ENCODE data around the gene SSU72.

Gene SSU72

GRCh38 chr1:1582585-1583346, 8.1 kb upstream of the SSU72 start:
- no peak for TF ChIP-seq CTCF (conservative IDR thresholded peaks at IDR 0.05; ENCODE audit: low read depth, low read length)
- no peak overlapping the region for H3K4me3 ChIP-seq (IDR thresholded peaks at IDR 0.05; ENCODE audit: insufficient read depth, low read depth, low read length)
- peaks cover 91% of the 10 kb centered on the region for H3K27me3 ChIP-seq (ENCODE audit: insufficient read depth, low read depth)
- H3K79me2 ChIP-seq (ENCODE audit: insufficient read depth, low read depth), result no peaks in the 10 kb centered on the region
- H3K27ac ChIP-seq, result no peak overlapping the region
- H3K9ac ChIP-seq, result no peak overlapping the region
- no peak overlapping the region for H2AFZ ChIP-seq (ENCODE audit: low read depth)
- H3K4me1 ChIP-seq (ENCODE audit: low read depth, poor library complexity, severe bottlenecking), result no peaks in the 10 kb centered on the region
- H3K36me3 ChIP-seq (ENCODE audit: insufficient read depth), result no peaks in the 10 kb centered on the region
- no peak overlapping the region for H3K4me2 ChIP-seq
- H4K20me1 ChIP-seq (ENCODE audit: insufficient read depth), result no peaks in the 10 kb centered on the region

GRCh38 chr1:1578371-1578940, 3.8 kb upstream of the SSU72 start:
- H3K79me2 ChIP-seq (ENCODE audit: insufficient read depth, low read depth), result peaks cover 9% of the 10 kb centered on the region
- H3K27me3 ChIP-seq (ENCODE audit: insufficient read depth, low read depth), result peaks cover 67% of the 10 kb centered on the region
- no peak overlapping the region for H3K27ac ChIP-seq
- no peak for TF ChIP-seq CTCF (conservative IDR thresholded peaks at IDR 0.05; ENCODE audit: low read depth, low read length)
- peaks cover 1% of the 10 kb centered on the region for H3K4me1 ChIP-seq (ENCODE audit: low read depth, poor library complexity, severe bottlenecking)
- no peak overlapping the region for H3K9ac ChIP-seq
- H3K4me2 ChIP-seq, result no peak overlapping the region
- no peaks in the 10 kb centered on the region for H3K36me3 ChIP-seq (ENCODE audit: insufficient read depth)
- no peak overlapping the region for H2AFZ ChIP-seq (ENCODE audit: low read depth)
- no peak overlapping the region for H3K4me3 ChIP-seq (IDR thresholded peaks at IDR 0.05; ENCODE audit: insufficient read depth, low read depth, low read length)
- no peaks in the 10 kb centered on the region for H4K20me1 ChIP-seq (ENCODE audit: insufficient read depth)

DNA sequence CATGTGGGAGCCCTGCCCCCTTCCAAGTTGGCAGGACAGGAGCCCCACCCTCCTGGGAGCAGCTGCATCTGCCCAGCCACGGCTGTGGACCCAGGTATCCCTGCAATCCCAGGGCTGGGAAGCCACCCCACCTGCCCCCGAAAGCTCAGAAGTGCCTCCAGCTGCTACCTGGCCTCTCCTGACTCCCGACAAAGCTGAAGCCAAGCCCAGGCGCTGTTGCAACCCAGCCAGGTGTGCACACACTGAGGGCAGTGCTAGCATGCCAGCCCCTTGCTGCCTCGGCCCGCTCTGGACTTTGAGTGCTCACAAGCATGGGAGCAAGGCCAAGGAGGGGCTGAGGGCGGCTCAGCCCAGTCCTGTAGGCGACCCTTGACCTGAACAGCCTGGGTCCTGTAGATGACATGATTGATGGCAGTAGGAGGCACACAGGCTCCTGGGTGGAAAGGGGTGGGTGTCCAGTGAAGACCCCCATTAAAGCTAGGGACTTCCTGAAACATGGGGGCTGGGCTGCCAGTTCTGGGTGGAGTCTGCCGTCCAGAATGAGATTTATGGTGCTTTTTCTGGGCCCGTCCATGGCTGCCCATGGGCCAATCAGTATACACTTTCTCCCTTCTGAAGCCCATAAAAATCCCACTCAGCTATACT, 2.8 kb upstream of the SSU72 start:
- no peaks in the 10 kb centered on the region for H4K20me1 ChIP-seq (ENCODE audit: insufficient read depth)
- no peak for TF ChIP-seq CTCF (conservative IDR thresholded peaks at IDR 0.05; ENCODE audit: low read depth, low read length)
- no peak overlapping the region for H3K9ac ChIP-seq
- H2AFZ ChIP-seq (ENCODE audit: low read depth), result no peak overlapping the region
- H3K79me2 ChIP-seq (ENCODE audit: insufficient read depth, low read depth), result peaks cover 19% of the 10 kb centered on the region
- peaks cover 57% of the 10 kb centered on the region for H3K27me3 ChIP-seq (ENCODE audit: insufficient read depth, low read depth)
- H3K36me3 ChIP-seq (ENCODE audit: insufficient read depth), result no peaks in the 10 kb centered on the region
- peaks cover 3% of the 10 kb centered on the region for H3K4me1 ChIP-seq (ENCODE audit: low read depth, poor library complexity, severe bottlenecking)
- no peak overlapping the region for H3K27ac ChIP-seq
- no peak overlapping the region for H3K4me3 ChIP-seq (IDR thresholded peaks at IDR 0.05; ENCODE audit: insufficient read depth, low read depth, low read length)
- no peak overlapping the region for H3K4me2 ChIP-seq

- Histone ChIP-seq H3K4me2 (peak overlapping the region; percentile 38), H3K4me1 (ENCODE audit: low read depth, poor library complexity, severe bottlenecking) (peaks cover 3% of the 10 kb centered on the region), H3K36me3 (ENCODE audit: insufficient read depth) (0 out of 2 replicates have a peak, but pooled peaks cover 3% of the 10 kb centered on the region), H3K9ac (peak overlapping the region; percentile 91), H4K20me1 (ENCODE audit: insufficient read depth) (peaks cover 9% of the 10 kb centered on the region; the same call in 1 of the 2 replicates), H3K79me2 (ENCODE audit: insufficient read depth, low read depth) (peaks cover 53% of the 10 kb centered on the region), H3K27ac (peak overlapping the region; percentile 78), H2AFZ (ENCODE audit: low read depth) (peak overlapping the region; percentile 62), H3K4me3 (IDR thresholded peaks at IDR 0.05; ENCODE audit: insufficient read depth, low read depth, low read length) (peak overlapping the region; percentile 19), H3K27me3 (ENCODE audit: insufficient read depth, low read depth) (peaks cover 27% of the 10 kb centered on the region)
- TF ChIP-seq CTCF (conservative IDR thresholded peaks at IDR 0.05; ENCODE audit: low read depth, low read length), result 0 out of 2 replicates have a peak, but pooled peaks have one; percentile 21
Measured at GRCh38 chr1:1573843-1574720, 581 bp downstream of the SSU72 start.
